HepG2 (cell line): ENCODE results near the gene KAT2A. TPM values are rescaled to one million over a fixed set of nuclear protein-coding genes. Genes with fewer than 3 reads are reported as not detected.

Experiments
- ATAC-seq: fragments of 200-7000 bp; cut with Tn5 transposase; 3 replicates; pipeline ENCODE4 v1.9.1; 2020; ENCODE audit warnings: mild to moderate bottlenecking, moderate library complexity
- BruUV-seq: library from RNA; stranded (reverse); fragments of 400-500 nt; replicated peaks from 2 replicates; lab custom pipeline; 2021; lab: Mats Ljungman, UMichigan
- CTCF ChIA-PET: fragments of 300-600 bp; formaldehyde crosslinking; extraction: SDS; loops from one replicate; lab custom pipeline; 2021; ENCODE audit warnings: low total read pairs, inconsistent platforms, low intra/inter-chr PET ratio; lab: Yijun Ruan, JAX
- POLR2A ChIA-PET: fragments of 350-600 bp; sonication (Branson Sonifier 250); formaldehyde crosslinking; loops from one replicate; lab custom pipeline; 2020; ENCODE audit warnings: antibody characterized with exemption, inconsistent platforms; lab: Yijun Ruan, JAX
- DNase-seq: peaks from one replicate; pipeline ENCODE4 v3.0.0-alpha.2; 2015; ENCODE audit warnings: low spot score
- FAIRE-seq: peaks from 3 replicates; lab custom pipeline; 2011; peaks lifted over from hg19 to GRCh38; lab: Jason Lieb, UNC
- H2AFZ ChIP-seq: one replicate; pipeline ENCODE4 v1.6.1; 2011; ENCODE audit warnings: low read length, inconsistent platforms
- H3K27ac ChIP-seq: fragments of 300-600 bp; 3 replicates; pipeline ENCODE4 v1.8.0; 2011; ENCODE audit warnings: mixed run types, mild to moderate bottlenecking, mixed read lengths, low read length, inconsistent platforms; ENCODE audit not compliant: insufficient read depth; ENCODE audit errors: extremely low read length
- H3K27me3 ChIP-seq, 2 experiments: fragments of 200-600 bp in 1 of 2; 2 replicates in 1 of 2; 3 replicates in 1 of 2; pipeline versions ENCODE4 v1.6.0 to v1.8.0; 2011; ENCODE audit warnings: low read length in 2 of 2, mild to moderate bottlenecking in 2 of 2, moderate library complexity in 2 of 2, inconsistent platforms in 1 of 2; ENCODE audit not compliant: insufficient read depth in 2 of 2, control insufficient read depth in 1 of 2
- H3K36me3 ChIP-seq, 2 experiments: fragments of 200-600 bp in 1 of 2; replicated peaks in 1 of 2; 2 replicates in 1 of 2; 3 replicates in 1 of 2; pipeline versions ENCODE4 v1.5.1 to v1.8.0; 2011; ENCODE audit warnings: low read length in 2 of 2, inconsistent platforms in 1 of 2; ENCODE audit not compliant: insufficient read depth in 2 of 2, control insufficient read depth in 1 of 2
- H3K4me1 ChIP-seq: 2 replicates; pipeline ENCODE4 v1.5.1; 2012; ENCODE audit warnings: low read length, inconsistent platforms; ENCODE audit not compliant: insufficient read depth
- H3K4me2 ChIP-seq: 2 replicates; pipeline ENCODE4 v1.6.0; 2011; ENCODE audit warnings: low read depth, low read length, inconsistent platforms
- H3K4me3 ChIP-seq, 3 experiments: fragments of 200-600 bp in 1 of 3; sonication (generic), shearing (Covaris generic) in 1 of 3; replicated peaks in 1 of 3; 2 replicates each; pipeline ENCODE4 v1.5.1; 2011 to 2016; ENCODE audit warnings: low read length in 3 of 3, inconsistent platforms in 2 of 3, low read depth in 2 of 3, mild to moderate bottlenecking in 2 of 3, control low read depth in 1 of 3, mixed read lengths in 1 of 3; ENCODE audit not compliant: insufficient read depth in 1 of 3
- H3K79me2 ChIP-seq: one replicate; pipeline ENCODE4 v1.6.1; 2011; ENCODE audit warnings: low read length, inconsistent platforms; ENCODE audit not compliant: insufficient read depth
- H3K9ac ChIP-seq: 2 replicates; pipeline ENCODE4 v1.6.0; 2011; ENCODE audit warnings: mild to moderate bottlenecking, low read depth, low read length, inconsistent platforms; ENCODE audit not compliant: insufficient read depth
- H3K9me3 ChIP-seq: 2 replicates; pipeline ENCODE4 v1.5.1; 2012; ENCODE audit warnings: mild to moderate bottlenecking, low read length
- H4K20me1 ChIP-seq: 2 replicates; pipeline ENCODE4 v1.6.0; 2011; ENCODE audit warnings: inconsistent platforms, mild to moderate bottlenecking, low read length, moderate library complexity; ENCODE audit not compliant: insufficient read depth
- EED ChIP-seq: sonication (generic); formaldehyde crosslinking; IDR thresholded peaks from 2 replicates; pipeline ENCODE4 v1.5.0; 2020; ENCODE audit warnings: mild to moderate bottlenecking, missing genetic modification reagents
- MTA1 ChIP-seq: sonication (generic); formaldehyde crosslinking; IDR thresholded peaks from 2 replicates; pipeline ENCODE4 v1.4.0; 2020; ENCODE audit warnings: missing genetic modification reagents, mild to moderate bottlenecking, borderline replicate concordance
- MTERF4 ChIP-seq: sonication (generic); formaldehyde crosslinking; IDR thresholded peaks from 2 replicates; pipeline ENCODE4 v1.8.0; 2023; ENCODE audit warnings: mild to moderate bottlenecking, missing genetic modification reagents
- TCF12 ChIP-seq, 2 experiments: fragments of 450-650 bp in 1 of 2; sonication (generic) in 1 of 2; formaldehyde crosslinking in 1 of 2; IDR thresholded peaks; 2 replicates each; pipeline versions ENCODE4 v1.6.1 to v1.8.0; 2017 to 2022; ENCODE audit warnings: antibody characterized with exemption in 1 of 2, mild to moderate bottlenecking in 1 of 2, missing genetic modification reagents in 1 of 2, moderate library complexity in 1 of 2
- THAP11 ChIP-seq: IDR thresholded peaks from 2 replicates; pipeline ENCODE4 v1.6.1; 2016; ENCODE audit warnings: missing biosample characterization, missing genetic modification reagents
- ZMAT3 ChIP-seq: sonication (generic); formaldehyde crosslinking; conservative IDR thresholded peaks from 2 replicates; pipeline ENCODE4 v1.7.0; 2021; ENCODE audit warnings: missing genetic modification reagents
- ZNF326 ChIP-seq: sonication (generic); formaldehyde crosslinking; IDR thresholded peaks from 2 replicates; pipeline ENCODE4 v1.4.0; 2020; ENCODE audit warnings: missing genetic modification reagents, borderline replicate concordance
- ZNF501 ChIP-seq: sonication (generic); formaldehyde crosslinking; IDR thresholded peaks from 2 replicates; pipeline ENCODE4 v1.5.1; 2020; ENCODE audit warnings: mild to moderate bottlenecking, moderate library complexity, missing genetic modification reagents
- ZNF563 ChIP-seq: sonication (generic); formaldehyde crosslinking; IDR thresholded peaks from 2 replicates; pipeline ENCODE4 v1.8.0; 2022; ENCODE audit warnings: mild to moderate bottlenecking, moderate library complexity, missing genetic modification reagents
- ZNF567 ChIP-seq: sonication (generic); formaldehyde crosslinking; IDR thresholded peaks from 2 replicates; pipeline ENCODE4 v1.8.1; 2023; ENCODE audit warnings: mild to moderate bottlenecking, missing genetic modification reagents, borderline replicate concordance
- ZNF616 ChIP-seq: sonication (generic); formaldehyde crosslinking; IDR thresholded peaks from 2 replicates; pipeline ENCODE4 v1.5.0; 2020; ENCODE audit warnings: low read depth, mild to moderate bottlenecking, missing genetic modification reagents
- ZNF772 ChIP-seq: sonication (generic); formaldehyde crosslinking; IDR thresholded peaks from 2 replicates; pipeline ENCODE4 v1.5.0; 2020; ENCODE audit warnings: mild to moderate bottlenecking, missing genetic modification reagents
- ZNF773 ChIP-seq: sonication (generic); formaldehyde crosslinking; IDR thresholded peaks from 2 replicates; pipeline ENCODE4 v1.4.0; 2020; ENCODE audit warnings: missing genetic modification reagents, borderline replicate concordance
- WGBS: methylation state at CpG from one replicate; pipeline ENCODE4 v1.1.6; 2017; ENCODE audit warnings: low lambda C conversion rate; 5-methylcytosine and 5-hydroxymethylcytosine counted together
- in situ Hi-C: cut with HindIII; loops from 2 replicates; pipeline ENCODE4 v1.10.0; 2017; ENCODE audit warnings: low pct_unique_long_range_greater_than_20kb; ENCODE audit not compliant: extremely low pct_ligation_motif_present
- intact Hi-C: fragments of 100-400 bp; cut with micrococcal nuclease; formaldehyde crosslinking; loops from one replicate; pipeline ENCODE4 v1.10.0; 2022; ENCODE audit not compliant: unreplicated experiment
- polyA plus RNA-seq, 8 experiments: library from polyadenylated mRNA; depleted of rRNA in 3 of 8; stranded (reverse) in 7 of 8; unstranded in 1 of 8; fragments of >200 nt; fragmentation: Illumina TruSeq in 4 of 8; extraction: Trizol in 4 of 8; gene quantifications; 2 replicates each; pipeline versions ENCODE4 v1.2.1 to v1.2.3, GENCODE V29; 2011 to 2016; ENCODE audit warnings: low read depth in 4 of 8, missing spikeins in 1 of 8, mixed read lengths in 1 of 8; ENCODE audit not compliant: insufficient read depth in 1 of 8
- total RNA-seq, 5 experiments: library from RNA; depleted of rRNA; stranded (reverse); fragments of >200 nt; fragmentation: Illumina TruSeq; extraction: Trizol; gene quantifications; 2 replicates each; pipeline ENCODE4 v1.2.3, GENCODE V29; 2016; ENCODE audit warnings: low read depth in 1 of 5
- TF ChIP-seq, protein P1 (sequence below): sonication (generic); formaldehyde crosslinking; IDR thresholded peaks from 2 replicates; pipeline ENCODE4 v1.4.0; 2020; ENCODE audit warnings: mild to moderate bottlenecking, low read depth, missing genetic modification reagents

Gene KAT2A
- total and polyA plus RNA-seq, 2 of the 13 experiments (the other 11 are each of a cell fraction or from before 2014, with no cell fraction given): 29.1 to 90.4 TPM

DNA sequence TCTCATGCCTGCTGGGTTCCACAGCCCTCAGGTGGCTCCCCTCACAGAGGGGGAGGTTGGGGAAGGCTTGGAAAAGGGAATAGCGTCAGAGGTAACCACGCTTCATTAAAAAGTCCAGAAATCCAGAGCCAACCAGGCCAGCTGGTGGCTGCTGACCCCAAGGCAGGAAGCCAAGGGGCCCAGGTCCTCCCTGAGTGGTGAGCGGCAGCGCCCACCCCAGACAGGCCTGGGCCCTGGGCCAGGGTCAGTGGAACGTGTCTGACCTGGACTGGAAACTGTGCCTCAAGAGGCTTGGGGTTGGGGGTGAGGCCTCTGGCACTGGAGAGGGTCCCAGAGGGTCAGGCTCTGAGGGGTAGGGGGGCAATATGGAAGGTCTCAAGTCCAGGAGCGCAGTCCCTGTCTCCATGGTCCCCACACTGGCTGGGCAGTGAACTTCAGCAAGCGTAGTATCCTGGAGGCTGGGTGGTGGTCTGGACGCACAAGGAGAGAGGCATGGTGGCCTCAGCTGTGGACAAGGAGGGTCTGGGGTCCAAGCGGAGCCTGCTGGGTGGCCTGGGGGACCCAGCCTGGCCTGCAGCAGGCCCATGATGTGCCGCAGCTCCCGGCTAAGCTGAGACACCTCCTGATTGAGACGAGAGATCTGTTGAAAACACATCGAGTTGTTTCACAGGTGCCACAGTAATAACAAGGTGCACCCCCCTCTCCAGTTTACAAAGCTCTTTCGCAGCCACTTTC lies 38.8 kb upstream of the KAT2A start (continued):
- TF ChIP-seq ZNF773: no peak
- TF ChIP-seq MTA1 (CRISPR knock-in tag): peak; percentile 62; the same call in 1 of the 2 replicates
- peak; percentile 16; the same call in 1 of the 2 replicates for TF ChIP-seq ZMAT3
- TF ChIP-seq EED (CRISPR knock-in tag): 0 out of 2 replicates have a peak, but pooled peaks have one; percentile 37
- TF ChIP-seq THAP11 (CRISPR knock-in tag): 0 out of 2 replicates have a peak, but pooled peaks have one; percentile 12
- TF ChIP-seq ZNF567 (CRISPR knock-in tag): no peak

GRCh38 chr17:42155614-42156045 lies 34.5 kb upstream of the KAT2A start:
- ATAC-seq (no peak), FAIRE-seq (no peak), DNase-seq (no peak)
- 77% methylated on average over 17 of the region's 17 CpGs for WGBS
- Histone ChIP-seq H3K9ac (no peak overlapping the region), H3K4me3 (peak overlapping the region in 1 of 3 experiments; percentile 39; a peak in 1 of 6 replicates), H4K20me1 (peaks cover 5% of the 10 kb centered on the region; the same call in 1 of the 2 replicates), H3K4me1 (peaks cover 56% of the 10 kb centered on the region), H2AFZ (no peak overlapping the region), H3K4me2 (peak overlapping the region; percentile 46), H3K79me2 (peaks cover 38% of the 10 kb centered on the region), H3K27ac (no peak overlapping the region), H3K9me3 (no peaks in the 10 kb centered on the region), H3K36me3 (peaks cover 1 to 8% of the 10 kb centered on the region in 2 experiments; a peak in 2 of 5 replicates), H3K27me3 (no peaks in the 10 kb centered on the region; a peak in 1 of 5 replicates)
- ChIA-PET POLR2A (no interaction called here), CTCF (no interaction called here)
- intact Hi-C loops (loop anchor here (5.0 kb wide), 1 partner anchor 33 kb away; the partner anchor contains the start of genes HSPB9 and KAT2A), in situ Hi-C loops (no loop called here)
- TF ChIP-seq, protein P1, sequence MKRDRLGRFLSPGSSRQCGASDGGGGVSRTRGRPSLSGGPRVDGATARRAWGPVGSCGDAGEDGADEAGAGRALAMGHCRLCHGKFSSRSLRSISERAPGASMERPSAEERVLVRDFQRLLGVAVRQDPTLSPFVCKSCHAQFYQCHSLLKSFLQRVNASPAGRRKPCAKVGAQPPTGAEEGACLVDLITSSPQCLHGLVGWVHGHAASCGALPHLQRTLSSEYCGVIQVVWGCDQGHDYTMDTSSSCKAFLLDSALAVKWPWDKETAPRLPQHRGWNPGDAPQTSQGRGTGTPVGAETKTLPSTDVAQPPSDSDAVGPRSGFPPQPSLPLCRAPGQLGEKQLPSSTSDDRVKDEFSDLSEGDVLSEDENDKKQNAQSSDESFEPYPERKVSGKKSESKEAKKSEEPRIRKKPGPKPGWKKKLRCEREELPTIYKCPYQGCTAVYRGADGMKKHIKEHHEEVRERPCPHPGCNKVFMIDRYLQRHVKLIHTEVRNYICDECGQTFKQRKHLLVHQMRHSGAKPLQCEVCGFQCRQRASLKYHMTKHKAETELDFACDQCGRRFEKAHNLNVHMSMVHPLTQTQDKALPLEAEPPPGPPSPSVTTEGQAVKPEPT (CRISPR knock-in tag): no peak
- TF ChIP-seq ZNF501 (CRISPR knock-in tag) (0 out of 2 replicates have a peak, but pooled peaks have one; percentile 6), ZNF563 (CRISPR knock-in tag) (peak; percentile 63; the same call in 1 of the 2 replicates), ZNF772 (0 out of 2 replicates have a peak, but pooled peaks have one; percentile 20), TCF12 (IDR thresholded peaks at IDR 0.05) (no peak), TCF12 (CRISPR knock-in tag; IDR thresholded peaks at IDR 0.05) (peak; percentile 32; the same call in 1 of the 2 replicates), ZNF326 (CRISPR knock-in tag) (no peak), ZNF616 (0 out of 2 replicates have a peak, but pooled peaks have one; percentile 44), MTERF4 (0 out of 2 replicates have a peak, but pooled peaks have one; percentile 35)
- no TSS peak for BruUV-seq
